ENCODE results near the gene ITPR1.

The ITPR1 gene

GRCh38 chr3:4633078-4634004 is 140.2 kb downstream of the ITPR1 start:
- no peaks in the 10 kb centered on the region for H3K27me3 Mint-ChIP-seq
- H3K27ac Mint-ChIP-seq, result no peak overlapping the region

GRCh38 chr3:4634894-4635293 is 141.7 kb downstream of the ITPR1 start:
- Mint-ChIP-seq H3K27ac (no peak overlapping the region), H3K4me1 (ENCODE audit: low read depth) (peaks cover 9% of the 10 kb centered on the region), H3K36me3 (ENCODE audit: low read depth) (peaks cover 1% of the 10 kb centered on the region), H3K9me3 (no peaks in the 10 kb centered on the region), H3K27me3 (no peaks in the 10 kb centered on the region), H3K4me3 (no peak overlapping the region)
- intact Hi-C loops (cut with micrococcal nuclease), result loop anchor here (5.0 kb wide), 1 partner anchor 118 kb away; no protein-coding TSS in a partner anchor

More at GRCh38 chr3:4633078-4634004, 140.2 kb downstream of the ITPR1 start:
- Mint-ChIP-seq H3K4me1 (ENCODE audit: low read depth) (peaks cover 22% of the 10 kb centered on the region), H3K9me3 (no peaks in the 10 kb centered on the region), H3K36me3 (ENCODE audit: low read depth) (peaks cover 7% of the 10 kb centered on the region), H3K4me3 (no peak overlapping the region)
- intact Hi-C loops (cut with micrococcal nuclease), result loop anchor here (1.0 to 5.0 kb wide), 2 partner anchors 116 to 282 kb away; no protein-coding TSS in a partner anchor

- Mint-ChIP-seq H3K36me3 (ENCODE audit: low read depth) (peaks cover 25% of the 10 kb centered on the region), H3K4me3 (no peak overlapping the region), H3K27me3 (no peaks in the 10 kb centered on the region), H3K9me3 (no peaks in the 10 kb centered on the region), H3K4me1 (ENCODE audit: low read depth) (peaks cover 9% of the 10 kb centered on the region), H3K27ac (no peak overlapping the region)
- intact Hi-C loops (cut with micrococcal nuclease), result no loop called here
Measured at GRCh38 chr3:4637265-4637664, 144.1 kb downstream of the ITPR1 start.

GRCh38 chr3:4641863-4642563 is 148.9 kb downstream of the ITPR1 start:
- Mint-ChIP-seq H3K4me1 (ENCODE audit: low read depth) (no peaks in the 10 kb centered on the region), H3K27me3 (no peaks in the 10 kb centered on the region), H3K36me3 (ENCODE audit: low read depth) (peaks cover 62% of the 10 kb centered on the region), H3K4me3 (no peak overlapping the region), H3K9me3 (no peaks in the 10 kb centered on the region), H3K27ac (no peak overlapping the region)
- intact Hi-C loops (cut with micrococcal nuclease), result no loop called here

GRCh38 chr3:4642611-4643010 is 149.5 kb downstream of the ITPR1 start:
- H3K36me3 Mint-ChIP-seq (ENCODE audit: low read depth), result peaks cover 68% of the 10 kb centered on the region
- H3K27me3 Mint-ChIP-seq, result no peaks in the 10 kb centered on the region
- no peak overlapping the region for H3K27ac Mint-ChIP-seq
- H3K4me3 Mint-ChIP-seq, result no peak overlapping the region
- intact Hi-C loops (cut with micrococcal nuclease), result no loop called here
- H3K9me3 Mint-ChIP-seq, result no peaks in the 10 kb centered on the region
- no peaks in the 10 kb centered on the region for H3K4me1 Mint-ChIP-seq (ENCODE audit: low read depth)

GRCh38 chr3:4643904-4644547 is 150.9 kb downstream of the ITPR1 start:
- Mint-ChIP-seq H3K4me3 (no peak overlapping the region), H3K4me1 (ENCODE audit: low read depth) (no peaks in the 10 kb centered on the region), H3K27ac (no peak overlapping the region), H3K9me3 (no peaks in the 10 kb centered on the region), H3K36me3 (ENCODE audit: low read depth) (peaks cover 76% of the 10 kb centered on the region), H3K27me3 (no peaks in the 10 kb centered on the region)
- intact Hi-C loops (cut with micrococcal nuclease), result no loop called here

- intact Hi-C loops (cut with micrococcal nuclease), result no loop called here
- Mint-ChIP-seq H3K4me1 (ENCODE audit: low read depth) (no peaks in the 10 kb centered on the region), H3K9me3 (no peaks in the 10 kb centered on the region), H3K27me3 (no peaks in the 10 kb centered on the region), H3K27ac (no peak overlapping the region), H3K36me3 (ENCODE audit: low read depth) (peaks cover 75% of the 10 kb centered on the region), H3K4me3 (no peak overlapping the region)
Measured at GRCh38 chr3:4644951-4645350, 151.8 kb downstream of the ITPR1 start.

- peaks cover 69% of the 10 kb centered on the region for H3K36me3 Mint-ChIP-seq (ENCODE audit: low read depth)
- no peak overlapping the region for H3K4me3 Mint-ChIP-seq
- H3K4me1 Mint-ChIP-seq (ENCODE audit: low read depth), result no peaks in the 10 kb centered on the region
- H3K9me3 Mint-ChIP-seq, result no peaks in the 10 kb centered on the region
- intact Hi-C loops (cut with micrococcal nuclease), result no loop called here
- no peak overlapping the region for H3K27ac Mint-ChIP-seq
- H3K27me3 Mint-ChIP-seq, result no peaks in the 10 kb centered on the region
Measured at GRCh38 chr3:4645468-4645867, 152.3 kb downstream of the ITPR1 start.

GRCh38 chr3:4647411-4647810 is 154.3 kb downstream of the ITPR1 start:
- intact Hi-C loops (cut with micrococcal nuclease), result no loop called here
- Mint-ChIP-seq H3K36me3 (ENCODE audit: low read depth) (peaks cover 65% of the 10 kb centered on the region), H3K4me3 (no peak overlapping the region), H3K4me1 (ENCODE audit: low read depth) (no peaks in the 10 kb centered on the region), H3K27me3 (no peaks in the 10 kb centered on the region), H3K9me3 (no peaks in the 10 kb centered on the region), H3K27ac (no peak overlapping the region)

- intact Hi-C loops (cut with micrococcal nuclease), result no loop called here
- H3K9me3 Mint-ChIP-seq, result no peaks in the 10 kb centered on the region
- H3K4me1 Mint-ChIP-seq (ENCODE audit: low read depth), result no peaks in the 10 kb centered on the region
- H3K27ac Mint-ChIP-seq, result no peak overlapping the region
- H3K36me3 Mint-ChIP-seq (ENCODE audit: low read depth), result peaks cover 69% of the 10 kb centered on the region
- H3K4me3 Mint-ChIP-seq, result no peak overlapping the region
- H3K27me3 Mint-ChIP-seq, result no peaks in the 10 kb centered on the region
Measured at GRCh38 chr3:4655145-4656045, 162.2 kb downstream of the ITPR1 start.

- H3K9me3 Mint-ChIP-seq, result no peaks in the 10 kb centered on the region
- peaks cover 69% of the 10 kb centered on the region for H3K36me3 Mint-ChIP-seq (ENCODE audit: low read depth)
- no peak overlapping the region for H3K4me3 Mint-ChIP-seq
- H3K27ac Mint-ChIP-seq, result no peak overlapping the region
- intact Hi-C loops (cut with micrococcal nuclease), result no loop called here
- H3K4me1 Mint-ChIP-seq (ENCODE audit: low read depth), result no peaks in the 10 kb centered on the region
- no peaks in the 10 kb centered on the region for H3K27me3 Mint-ChIP-seq
Measured at GRCh38 chr3:4656059-4656458, 162.9 kb downstream of the ITPR1 start.

- no peak overlapping the region for H3K27ac Mint-ChIP-seq
- H3K4me3 Mint-ChIP-seq, result no peak overlapping the region
- no peaks in the 10 kb centered on the region for H3K9me3 Mint-ChIP-seq
- intact Hi-C loops (cut with micrococcal nuclease), result no loop called here
- no peaks in the 10 kb centered on the region for H3K27me3 Mint-ChIP-seq
- peaks cover 69% of the 10 kb centered on the region for H3K36me3 Mint-ChIP-seq (ENCODE audit: low read depth)
- H3K4me1 Mint-ChIP-seq (ENCODE audit: low read depth), result no peaks in the 10 kb centered on the region
Measured at GRCh38 chr3:4656626-4657328, 163.6 kb downstream of the ITPR1 start.

GRCh38 chr3:4660936-4661335 is 167.8 kb downstream of the ITPR1 start:
- Mint-ChIP-seq H3K27me3 (no peaks in the 10 kb centered on the region), H3K9me3 (no peaks in the 10 kb centered on the region), H3K4me1 (ENCODE audit: low read depth) (no peaks in the 10 kb centered on the region), H3K27ac (no peak overlapping the region), H3K36me3 (ENCODE audit: low read depth) (peaks cover 60% of the 10 kb centered on the region), H3K4me3 (no peak overlapping the region)
- intact Hi-C loops (cut with micrococcal nuclease), result no loop called here

Measured in dendritic cell treated with granulocyte-macrophage colony-stimulating factor and Interleukin-4, amounts not matched to agents 40 ng/mL and 50 ng/mL, for 4 days (primary cell).